Measurements from ENCODE around the gene CRHR2.

Gene CRHR2

DNA sequence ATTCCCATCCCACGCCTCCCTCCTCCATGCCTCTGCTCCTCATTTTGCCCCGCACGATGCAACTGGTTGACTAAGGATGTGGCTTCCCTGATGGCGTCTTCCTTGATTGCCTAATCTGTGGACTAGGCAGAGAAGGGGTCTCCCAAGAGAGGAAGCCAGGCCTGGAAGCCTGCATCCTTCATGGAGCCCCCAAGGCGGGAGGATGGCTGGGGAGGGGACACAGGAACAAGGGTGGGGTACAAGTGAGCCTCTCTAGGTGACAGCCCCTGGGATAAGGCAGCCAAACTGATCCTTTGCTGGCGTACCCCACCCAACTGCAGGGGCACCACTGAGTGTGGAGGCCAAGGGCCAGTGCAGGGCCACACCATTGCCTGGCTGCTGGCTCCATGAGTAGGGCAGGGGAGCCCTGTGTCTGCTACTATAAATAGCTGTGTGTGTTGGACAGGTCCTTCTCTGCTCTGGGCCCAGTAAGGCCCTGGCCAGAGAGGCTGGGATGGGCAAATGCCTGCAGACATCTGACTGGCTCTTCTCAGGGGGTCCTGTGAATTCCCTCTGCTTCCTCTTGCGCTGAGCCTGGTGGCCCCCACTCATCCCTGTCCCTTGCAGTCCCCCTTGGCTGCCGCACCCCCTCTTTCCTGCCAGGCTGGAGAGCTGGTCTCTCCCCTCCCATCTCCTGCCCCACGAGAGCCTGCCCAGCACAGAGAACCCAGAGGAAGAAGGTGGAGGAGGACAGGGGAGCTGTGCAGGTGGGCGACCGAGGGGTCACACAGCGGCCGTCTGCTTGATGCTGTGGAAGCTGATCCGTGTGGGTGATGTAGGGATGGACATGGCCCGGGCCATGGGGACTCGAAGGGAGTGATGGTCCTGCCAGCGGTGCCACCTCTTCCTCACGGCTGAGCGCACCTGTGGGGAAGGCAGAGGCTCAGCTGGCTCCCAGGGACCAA, 29.3 kb downstream of the CRHR2 start:
- Histone ChIP-seq H4K8ac (ENCODE audit: low read depth, low read length) (no peak overlapping the region), H3K14ac (ENCODE audit: low read length) (no peak overlapping the region), H2BK12ac (ENCODE audit: low read length) (no peak overlapping the region), H3K36me3 (ENCODE audit: control insufficient read depth in 1 of 2, insufficient read depth in 2 of 2, low read length in 2 of 2) (peaks cover 0 to 3% of the 10 kb centered on the region in 2 experiments), H3K27me3 (ENCODE audit: insufficient read depth, low read length) (no peaks in the 10 kb centered on the region), H3K4me3 (ENCODE audit: low read depth, low read length) (no peak overlapping the region), H3K27ac (ENCODE audit: low read depth, low read length) (no peak overlapping the region), H4K91ac (ENCODE audit: low read depth, low read length) (no peak overlapping the region), H3K79me2 (ENCODE audit: control insufficient read depth, insufficient read depth, low read length, poor library complexity) (no peaks in the 10 kb centered on the region), H3K9ac (ENCODE audit: low read length) (no peak overlapping the region), H3K23ac (ENCODE audit: low read length) (no peak overlapping the region), H3K4me1 (ENCODE audit: control insufficient read depth in 1 of 2, insufficient read depth in 2 of 2, low read length in 2 of 2) (peaks cover 0 to 4% of the 10 kb centered on the region in 2 experiments), H3K4me2 (ENCODE audit: low read length) (no peak overlapping the region), H2AK5ac (ENCODE audit: low read length) (no peak overlapping the region), H2BK120ac (ENCODE audit: insufficient read depth, low read length, poor library complexity) (no peak overlapping the region), H4K12ac (ENCODE audit: low read depth, low read length) (no peak overlapping the region), H2AFZ (ENCODE audit: insufficient read depth, low read length, poor library complexity) (no peak overlapping the region), H3K4ac (ENCODE audit: low read depth, low read length) (no peak overlapping the region), H3K18ac (ENCODE audit: low read length) (no peak overlapping the region), H3K79me1 (ENCODE audit: low read length) (no peaks in the 10 kb centered on the region), H3K9me3 (ENCODE audit: insufficient read depth, low read depth, low read length) (no peaks in the 10 kb centered on the region), H2BK5ac (ENCODE audit: low read depth, low read length, poor library complexity) (no peak overlapping the region)
- no CpG with 5 or more reads among the region's 19 CpGs for WGBS (ENCODE audit: extremely low coverage, insufficient coverage, insufficient read length)
- no peak for DNase-seq

DNA sequence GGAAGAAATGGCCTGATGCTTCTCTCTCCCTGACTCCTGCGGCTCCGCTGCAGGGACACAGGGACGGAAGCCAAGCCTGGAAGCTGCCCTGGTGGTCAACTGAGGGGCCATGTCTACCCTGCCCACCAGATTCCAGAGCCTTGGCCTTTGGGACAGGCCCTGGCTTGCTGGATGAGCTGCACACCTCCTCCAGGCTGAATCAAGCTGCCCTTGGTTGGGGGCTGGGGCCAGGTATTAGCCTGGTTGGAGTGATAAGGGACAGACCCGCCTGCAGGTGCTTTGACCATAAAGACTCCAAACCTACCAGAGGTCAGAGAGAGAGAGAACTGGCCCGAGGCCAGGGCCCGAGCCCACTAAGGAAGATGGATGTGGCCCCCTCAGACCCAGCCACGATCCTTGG, 30.1 kb downstream of the CRHR2 start:
- Histone ChIP-seq H2BK120ac (ENCODE audit: insufficient read depth, low read length, poor library complexity) (no peak overlapping the region), H3K4ac (ENCODE audit: low read depth, low read length) (no peak overlapping the region), H3K4me3 (ENCODE audit: low read depth, low read length) (no peak overlapping the region), H3K27ac (ENCODE audit: low read depth, low read length) (no peak overlapping the region), H3K14ac (ENCODE audit: low read length) (no peak overlapping the region), H4K12ac (ENCODE audit: low read depth, low read length) (no peak overlapping the region), H2AK5ac (ENCODE audit: low read length) (no peak overlapping the region), H3K4me2 (ENCODE audit: low read length) (no peak overlapping the region), H3K79me2 (ENCODE audit: control insufficient read depth, insufficient read depth, low read length, poor library complexity) (no peaks in the 10 kb centered on the region), H2BK5ac (ENCODE audit: low read depth, low read length, poor library complexity) (no peak overlapping the region), H3K23ac (ENCODE audit: low read length) (no peak overlapping the region), H3K9ac (ENCODE audit: low read length) (no peak overlapping the region), H3K36me3 (ENCODE audit: control insufficient read depth in 1 of 2, insufficient read depth in 2 of 2, low read length in 2 of 2) (peaks cover 0 to 3% of the 10 kb centered on the region in 2 experiments), H3K27me3 (ENCODE audit: insufficient read depth, low read length) (no peaks in the 10 kb centered on the region), H3K4me1 (ENCODE audit: control insufficient read depth in 1 of 2, insufficient read depth in 2 of 2, low read length in 2 of 2) (peaks cover 0 to 4% of the 10 kb centered on the region in 2 experiments), H2AFZ (ENCODE audit: insufficient read depth, low read length, poor library complexity) (no peak overlapping the region), H3K79me1 (ENCODE audit: low read length) (no peaks in the 10 kb centered on the region), H3K18ac (ENCODE audit: low read length) (no peak overlapping the region), H4K91ac (ENCODE audit: low read depth, low read length) (no peak overlapping the region), H3K9me3 (ENCODE audit: insufficient read depth, low read depth, low read length) (no peaks in the 10 kb centered on the region), H4K8ac (ENCODE audit: low read depth, low read length) (no peak overlapping the region), H2BK12ac (ENCODE audit: low read length) (no peak overlapping the region)
- no peak for DNase-seq
- no CpG with 5 or more reads among the region's 7 CpGs for WGBS (ENCODE audit: extremely low coverage, insufficient coverage, insufficient read length)

DNA sequence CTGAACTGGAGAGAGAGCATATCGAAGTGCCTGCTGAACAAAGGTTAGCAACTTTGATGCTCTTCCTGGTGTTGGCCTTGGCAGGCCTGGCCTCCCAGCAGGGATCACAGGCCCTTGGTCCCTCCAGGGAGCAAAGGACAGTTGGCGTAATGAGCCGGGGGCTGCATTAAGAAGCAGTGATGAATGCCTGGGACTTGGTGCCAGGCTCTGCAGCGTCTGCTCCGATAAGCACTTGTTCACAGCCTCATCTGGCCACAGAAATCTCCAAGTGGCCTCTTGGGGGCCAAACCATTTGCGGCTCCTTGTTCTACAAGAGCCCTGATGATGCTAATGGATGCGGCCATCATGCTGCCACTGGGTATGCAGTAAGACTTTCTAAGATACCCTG, 31.8 kb downstream of the CRHR2 start:
- H2BK120ac ChIP-seq (ENCODE audit: insufficient read depth, low read length, poor library complexity) = no peak overlapping the region
- H3K18ac ChIP-seq (ENCODE audit: low read length) = no peak overlapping the region
- WGBS (ENCODE audit: extremely low coverage, insufficient coverage, insufficient read length) = no CpG with 5 or more reads among the region's 7 CpGs
- H3K23ac ChIP-seq (ENCODE audit: low read length) = no peak overlapping the region
- no peak overlapping the region for H3K27ac ChIP-seq (ENCODE audit: low read depth, low read length)
- H2BK12ac ChIP-seq (ENCODE audit: low read length) = no peak overlapping the region
- H2AK5ac ChIP-seq (ENCODE audit: low read length) = no peak overlapping the region
- H2AFZ ChIP-seq (ENCODE audit: insufficient read depth, low read length, poor library complexity) = no peak overlapping the region
- H4K12ac ChIP-seq (ENCODE audit: low read depth, low read length) = no peak overlapping the region
- no peaks in the 10 kb centered on the region for H3K79me1 ChIP-seq (ENCODE audit: low read length)
- no peak overlapping the region for H3K4ac ChIP-seq (ENCODE audit: low read depth, low read length)
- H2BK5ac ChIP-seq (ENCODE audit: low read depth, low read length, poor library complexity) = no peak overlapping the region
- DNase-seq = no peak
- no peak overlapping the region for H3K14ac ChIP-seq (ENCODE audit: low read length)
- no peak overlapping the region for H3K4me3 ChIP-seq (ENCODE audit: low read depth, low read length)
- H4K8ac ChIP-seq (ENCODE audit: low read depth, low read length) = no peak overlapping the region
- H4K91ac ChIP-seq (ENCODE audit: low read depth, low read length) = no peak overlapping the region
- H3K9ac ChIP-seq (ENCODE audit: low read length) = no peak overlapping the region
- H3K36me3 ChIP-seq (ENCODE audit: control insufficient read depth in 1 of 2, insufficient read depth in 2 of 2, low read length in 2 of 2) = peaks cover 0 to 7% of the 10 kb centered on the region in 2 experiments
- H3K4me2 ChIP-seq (ENCODE audit: low read length) = no peak overlapping the region
- H3K4me1 ChIP-seq (ENCODE audit: control insufficient read depth in 1 of 2, insufficient read depth in 2 of 2, low read length in 2 of 2) = peaks cover 0 to 4% of the 10 kb centered on the region in 2 experiments
- no peaks in the 10 kb centered on the region for H3K27me3 ChIP-seq (ENCODE audit: insufficient read depth, low read length)
- no peaks in the 10 kb centered on the region for H3K79me2 ChIP-seq (ENCODE audit: control insufficient read depth, insufficient read depth, low read length, poor library complexity)
- H3K9me3 ChIP-seq (ENCODE audit: insufficient read depth, low read depth, low read length) = no peaks in the 10 kb centered on the region

DNA sequence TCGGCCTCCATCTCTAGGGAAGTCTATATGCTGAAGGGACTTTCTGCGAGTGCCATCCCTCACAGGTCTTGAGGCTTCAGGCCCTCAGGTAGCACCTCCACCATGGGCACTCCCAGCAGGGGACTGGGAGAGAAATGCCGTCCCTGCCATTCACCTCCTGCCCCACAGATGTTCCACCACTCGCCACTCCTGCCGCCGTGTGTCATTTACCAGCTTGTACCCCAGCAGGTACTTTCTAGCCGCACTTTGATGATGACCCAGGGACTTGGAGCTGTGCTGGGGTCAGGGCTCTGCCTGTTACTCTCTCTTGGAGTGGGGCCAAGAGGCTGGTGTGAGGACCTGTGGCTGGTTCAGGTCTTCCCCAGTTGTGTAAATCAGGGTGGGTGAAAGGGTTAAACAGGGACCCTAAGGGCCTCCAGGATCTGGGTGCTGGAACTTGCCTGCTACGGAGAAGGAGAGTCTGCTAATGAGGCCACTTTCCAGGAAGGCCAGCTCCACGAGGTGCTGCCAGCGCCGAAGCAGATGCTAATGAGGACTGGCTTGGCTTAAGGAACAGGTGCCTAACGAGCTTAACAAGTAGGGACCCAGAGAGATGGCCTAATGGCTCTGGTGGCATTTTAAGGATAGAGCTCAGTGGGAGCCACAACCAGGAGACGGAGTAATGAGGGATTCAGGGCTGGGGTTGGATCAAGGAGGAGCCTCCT, 32.4 kb downstream of the CRHR2 start:
- no peak for DNase-seq
- peaks cover 0 to 4% of the 10 kb centered on the region in 2 experiments for H3K4me1 ChIP-seq (ENCODE audit: control insufficient read depth in 1 of 2, insufficient read depth in 2 of 2, low read length in 2 of 2)
- no peak overlapping the region for H2AFZ ChIP-seq (ENCODE audit: insufficient read depth, low read length, poor library complexity)
- no CpG with 5 or more reads among the region's 13 CpGs for WGBS (ENCODE audit: extremely low coverage, insufficient coverage, insufficient read length)
- H3K9me3 ChIP-seq (ENCODE audit: insufficient read depth, low read depth, low read length) = no peaks in the 10 kb centered on the region
- no peak overlapping the region for H4K8ac ChIP-seq (ENCODE audit: low read depth, low read length)
- H2BK12ac ChIP-seq (ENCODE audit: low read length) = no peak overlapping the region
- H4K91ac ChIP-seq (ENCODE audit: low read depth, low read length) = no peak overlapping the region
- H3K14ac ChIP-seq (ENCODE audit: low read length) = no peak overlapping the region
- H3K23ac ChIP-seq (ENCODE audit: low read length) = no peak overlapping the region
- no peak overlapping the region for H2BK120ac ChIP-seq (ENCODE audit: insufficient read depth, low read length, poor library complexity)
- no peaks in the 10 kb centered on the region for H3K79me2 ChIP-seq (ENCODE audit: control insufficient read depth, insufficient read depth, low read length, poor library complexity)
- H2BK5ac ChIP-seq (ENCODE audit: low read depth, low read length, poor library complexity) = no peak overlapping the region
- no peak overlapping the region for H4K12ac ChIP-seq (ENCODE audit: low read depth, low read length)
- H3K4ac ChIP-seq (ENCODE audit: low read depth, low read length) = no peak overlapping the region
- no peak overlapping the region for H3K27ac ChIP-seq (ENCODE audit: low read depth, low read length)
- H3K18ac ChIP-seq (ENCODE audit: low read length) = no peak overlapping the region
- H3K4me2 ChIP-seq (ENCODE audit: low read length) = no peak overlapping the region
- H3K4me3 ChIP-seq (ENCODE audit: low read depth, low read length) = no peak overlapping the region
- no peak overlapping the region for H2AK5ac ChIP-seq (ENCODE audit: low read length)
- peaks cover 2 to 10% of the 10 kb centered on the region in 2 experiments for H3K36me3 ChIP-seq (ENCODE audit: control insufficient read depth in 1 of 2, insufficient read depth in 2 of 2, low read length in 2 of 2)
- no peak overlapping the region for H3K9ac ChIP-seq (ENCODE audit: low read length)
- H3K79me1 ChIP-seq (ENCODE audit: low read length) = no peaks in the 10 kb centered on the region
- no peaks in the 10 kb centered on the region for H3K27me3 ChIP-seq (ENCODE audit: insufficient read depth, low read length)

Data from trophoblast cell (in vitro differentiated cells and primary cell).